ENCODE measurements around the gene AXL.

Gene AXL

GRCh38 chr19:41217741-41218140 is 1.3 kb upstream of the AXL start:
- H3K27ac ChIP-seq: no peak overlapping the region
- TF ChIP-seq CTCF (conservative IDR thresholded peaks at IDR 0.05): no peak

GRCh38 chr19:41218249-41218614 is 791 bp upstream of the AXL start:
- no peak overlapping the region; the same call in 1 of the 2 replicates for H3K27ac ChIP-seq
- no peak for TF ChIP-seq CTCF (conservative IDR thresholded peaks at IDR 0.05)

GRCh38 chr19:41219924-41220567 is 1.0 kb downstream of the AXL start:
- H3K27ac ChIP-seq: no peak overlapping the region
- no peak for TF ChIP-seq CTCF (conservative IDR thresholded peaks at IDR 0.05)

GRCh38 chr19:41220811-41221210 is 1.8 kb downstream of the AXL start:
- H3K27ac ChIP-seq: no peak overlapping the region
- no peak for TF ChIP-seq CTCF (conservative IDR thresholded peaks at IDR 0.05)

GRCh38 chr19:41221514-41222205 is 2.6 kb downstream of the AXL start:
- TF ChIP-seq CTCF (conservative IDR thresholded peaks at IDR 0.05): no peak
- no peak overlapping the region for H3K27ac ChIP-seq

- H3K27ac ChIP-seq: no peak overlapping the region
- no peak for TF ChIP-seq CTCF (conservative IDR thresholded peaks at IDR 0.05)
Observed at GRCh38 chr19:41222240-41222639, 3.2 kb downstream of the AXL start.

GRCh38 chr19:41223431-41224234 is 4.6 kb downstream of the AXL start:
- no peak for TF ChIP-seq CTCF (conservative IDR thresholded peaks at IDR 0.05)
- H3K27ac ChIP-seq: no peak overlapping the region
